Fibroblast of skin of right quadriceps (primary cell): ENCODE measurements around the gene AGAP1.
"Not testable (repeated sequence)": the region's sequence is repeated elsewhere in the genome, so short reads cannot be mapped to it uniquely, and the experiment has no call there.

Experiments
- DNase-seq: peaks from one replicate; pipeline ENCODE4 v3.0.0-alpha.2; 2013

AGAP1 gene

GRCh38 chr2:236089271-236090026 lies 595.6 kb downstream of the AGAP1 start:
- peak; percentile 77 for DNase-seq

- no peak for DNase-seq
These were observed 596.2 kb downstream of the AGAP1 start for GRCh38 chr2:236090027-236090382.

- not testable (repeated sequence) for DNase-seq
These were observed 597.0 kb downstream of the AGAP1 start for GRCh38 chr2:236090826-236091225.

GRCh38 chr2:236092714-236093113 lies 598.9 kb downstream of the AGAP1 start:
- no peak for DNase-seq

- no peak for DNase-seq
These were observed 599.3 kb downstream of the AGAP1 start for GRCh38 chr2:236093134-236093533.

DNA sequence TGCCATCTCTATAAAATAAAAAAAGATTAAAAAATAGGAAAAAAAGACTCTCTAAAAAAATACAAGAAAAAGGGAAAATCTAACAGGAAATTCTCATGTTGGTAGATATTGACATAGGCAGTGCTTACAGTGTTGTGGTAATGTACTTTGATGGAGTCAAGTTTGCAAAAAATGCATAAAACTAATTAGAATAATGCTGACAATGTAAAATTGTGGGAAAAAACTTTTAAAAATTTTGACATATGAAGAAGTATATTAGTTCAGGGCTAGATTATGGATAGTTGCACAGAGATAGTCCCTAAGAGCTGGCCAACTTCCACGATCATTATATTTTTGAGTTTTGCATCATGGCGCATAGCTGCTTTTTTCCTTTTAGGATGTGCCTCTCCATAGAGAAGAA lies 601.7 kb downstream of the AGAP1 start:
- no peak for DNase-seq

DNA sequence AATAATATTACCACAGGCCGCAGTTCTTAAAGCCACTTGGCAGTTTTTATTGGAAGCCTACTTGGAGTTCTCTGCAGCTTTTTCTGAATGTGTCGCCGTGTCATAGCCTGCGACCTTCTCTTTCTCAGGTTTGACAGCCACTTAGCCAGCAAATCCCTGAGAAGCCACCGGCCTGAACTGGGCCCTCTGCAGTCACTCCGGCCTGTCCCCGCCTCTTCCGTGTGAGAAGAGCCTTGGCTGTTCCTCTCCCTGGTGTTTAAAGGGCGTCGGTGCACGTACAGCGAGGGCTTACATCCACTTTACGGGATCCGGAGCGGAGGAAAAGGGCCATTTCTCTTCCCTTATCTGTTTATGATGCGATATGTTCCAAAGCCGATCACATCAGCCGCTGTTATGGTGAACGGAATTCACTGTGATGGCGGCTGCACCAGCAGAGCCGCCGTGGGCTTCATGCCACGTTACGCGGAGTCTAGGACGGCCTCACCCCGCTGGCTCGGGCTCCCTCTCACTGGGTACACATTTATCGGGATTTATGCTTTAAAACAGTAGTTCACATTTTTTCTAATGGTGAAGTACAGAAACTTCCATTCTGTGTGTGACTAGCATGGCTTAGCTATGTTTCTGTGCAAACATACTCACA lies 607.6 kb downstream of the AGAP1 start:
- no peak for DNase-seq

DNA sequence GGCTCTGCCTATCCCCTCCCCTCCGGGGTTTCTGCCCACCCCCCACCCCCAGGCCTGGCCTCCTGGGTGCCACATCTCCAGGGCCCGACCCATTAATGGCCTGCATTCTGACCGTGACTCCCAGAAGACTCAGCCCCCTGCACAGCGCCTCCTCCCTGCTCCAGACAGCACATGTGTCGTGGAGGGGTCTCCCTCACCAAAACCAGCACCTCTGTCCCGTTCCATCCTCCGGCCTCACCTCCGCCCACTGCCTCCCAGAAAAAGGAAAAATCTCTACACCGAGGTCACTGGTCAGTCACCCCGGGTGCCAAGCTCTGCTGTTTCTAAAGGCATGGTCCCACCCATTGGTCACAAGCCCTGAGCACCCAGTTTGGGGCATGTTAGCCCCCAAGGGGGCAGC lies 609.1 kb downstream of the AGAP1 start:
- no peak for DNase-seq

- DNase-seq, result no peak
These were observed 610.1 kb downstream of the AGAP1 start for GRCh38 chr2:236103981-236104380.

GRCh38 chr2:236105955-236106607 lies 612.2 kb downstream of the AGAP1 start:
- DNase-seq, result no peak

DNA sequence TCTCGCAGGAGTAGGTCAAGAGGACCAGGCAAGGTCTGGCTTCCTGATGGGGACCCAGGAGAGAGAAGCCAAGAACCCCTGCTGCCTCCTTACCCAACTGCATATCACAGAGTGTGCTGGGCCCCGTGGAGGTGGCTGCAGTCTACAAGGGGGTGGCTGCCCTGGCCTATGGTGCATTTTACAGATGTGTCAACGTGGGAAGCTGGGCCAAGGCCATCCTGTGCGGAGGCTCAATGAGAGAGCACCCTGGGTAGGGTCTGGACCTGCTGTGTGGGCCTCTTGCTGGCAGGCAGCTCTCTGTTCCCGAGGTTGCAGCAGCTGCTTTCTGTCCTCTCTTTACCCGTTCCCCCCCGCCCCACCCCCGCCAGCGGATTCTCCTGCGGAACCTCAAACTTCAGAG lies 612.9 kb downstream of the AGAP1 start:
- no peak for DNase-seq

- DNase-seq, result no peak
These were observed 613.7 kb downstream of the AGAP1 start for GRCh38 chr2:236107536-236107935.

DNA sequence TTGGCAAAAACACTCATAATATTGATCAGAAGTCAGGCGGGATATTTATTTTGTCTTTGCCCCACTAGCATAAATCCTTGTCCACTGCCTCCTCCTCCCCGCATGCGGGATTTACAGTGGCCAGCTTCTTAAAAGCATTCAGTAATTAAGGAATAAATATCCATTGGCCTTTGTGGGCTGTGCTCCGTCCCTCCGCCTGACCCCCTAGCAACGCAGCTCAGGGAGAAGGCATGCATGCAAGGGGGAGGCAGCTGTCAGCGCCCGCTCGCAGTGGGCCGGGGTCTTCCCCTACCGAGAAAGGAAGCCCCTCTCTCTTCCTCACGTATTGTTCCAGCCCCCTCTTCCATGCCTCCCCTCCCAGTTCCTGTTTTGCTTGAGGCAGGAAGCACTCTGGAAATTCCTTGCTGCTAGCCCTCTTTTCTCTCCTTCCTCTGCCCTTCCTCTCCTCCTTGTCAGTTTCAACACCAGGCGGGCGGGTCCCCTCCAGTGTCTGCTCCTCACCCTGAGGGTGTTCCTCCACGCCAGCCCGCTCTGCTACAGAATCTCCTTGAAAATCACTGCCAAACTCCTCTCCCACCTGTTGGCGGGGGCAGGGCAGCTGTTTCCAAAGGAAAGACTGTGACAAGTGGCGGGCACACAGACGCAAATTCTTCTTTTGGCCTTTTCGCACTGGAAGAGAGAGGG lies 614.2 kb downstream of the AGAP1 start:
- no peak for DNase-seq

- DNase-seq, result no peak
These were observed 615.2 kb downstream of the AGAP1 start for GRCh38 chr2:236109061-236109460.

- no peak for DNase-seq
These were observed 615.6 kb downstream of the AGAP1 start for GRCh38 chr2:236109473-236109872.

- DNase-seq, result no peak
These were observed 618.6 kb downstream of the AGAP1 start for GRCh38 chr2:236112466-236112865.

GRCh38 chr2:236113425-236113824 lies 619.6 kb downstream of the AGAP1 start:
- no peak for DNase-seq

- DNase-seq, result no peak
These were observed 620.1 kb downstream of the AGAP1 start for GRCh38 chr2:236113948-236114347.

GRCh38 chr2:236114959-236115358 lies 621.1 kb downstream of the AGAP1 start:
- DNase-seq, result no peak

GRCh38 chr2:236117401-236117800 lies 623.6 kb downstream of the AGAP1 start:
- DNase-seq, result peak; percentile 68

- DNase-seq, result no peak
These were observed 624.0 kb downstream of the AGAP1 start for GRCh38 chr2:236117861-236118269.

GRCh38 chr2:236119003-236119402 lies 625.2 kb downstream of the AGAP1 start:
- DNase-seq, result no peak

DNA sequence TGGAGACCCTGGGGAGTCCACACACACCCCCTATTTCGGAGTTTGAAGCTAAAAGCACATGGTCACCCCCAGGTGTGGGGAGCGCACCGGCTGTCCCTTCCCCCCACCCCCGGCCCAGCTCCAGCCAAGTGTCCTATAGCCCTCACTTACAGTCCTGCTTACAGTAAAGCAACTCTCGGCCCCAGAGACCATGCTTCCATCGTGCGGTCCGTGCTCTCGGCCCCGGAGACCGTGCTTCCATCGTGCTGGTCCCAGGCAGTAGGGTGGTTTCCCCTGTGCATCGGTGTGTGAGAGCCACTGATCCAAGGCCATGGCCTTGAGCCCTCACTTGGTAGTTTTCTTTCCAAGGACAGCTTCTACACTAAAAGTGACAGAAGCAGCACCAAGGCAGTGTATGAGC lies 625.6 kb downstream of the AGAP1 start:
- no peak for DNase-seq

DNA sequence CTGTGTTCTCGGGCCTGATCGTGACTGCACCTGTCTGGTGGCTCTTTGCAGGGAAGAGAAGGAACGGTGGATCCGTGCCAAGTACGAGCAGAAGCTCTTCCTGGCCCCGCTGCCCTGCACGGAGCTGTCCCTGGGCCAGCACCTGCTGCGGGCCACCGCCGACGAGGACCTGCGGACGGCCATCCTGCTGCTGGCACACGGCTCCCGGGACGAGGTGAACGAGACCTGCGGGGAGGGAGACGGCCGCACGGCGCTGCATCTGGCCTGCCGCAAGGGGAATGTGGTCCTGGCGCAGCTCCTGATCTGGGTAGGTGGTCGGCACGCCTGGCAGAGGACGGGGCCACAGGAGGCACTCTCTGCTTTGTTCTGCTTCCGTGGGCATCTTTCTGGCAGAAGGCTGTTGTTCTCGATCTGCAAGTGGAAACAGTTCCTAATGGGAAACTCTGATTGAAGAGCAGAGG lies 626.3 kb downstream of the AGAP1 start:
- DNase-seq, result no peak
